ENCODE data around the gene SLC1A2. TPM values are rescaled to one million over a fixed set of nuclear protein-coding genes. Genes with fewer than 3 reads are reported as not detected.

Gene SLC1A2
- total RNA-seq, 2 donors from 2014 or later: 0.10 to 0.13 TPM

DNA sequence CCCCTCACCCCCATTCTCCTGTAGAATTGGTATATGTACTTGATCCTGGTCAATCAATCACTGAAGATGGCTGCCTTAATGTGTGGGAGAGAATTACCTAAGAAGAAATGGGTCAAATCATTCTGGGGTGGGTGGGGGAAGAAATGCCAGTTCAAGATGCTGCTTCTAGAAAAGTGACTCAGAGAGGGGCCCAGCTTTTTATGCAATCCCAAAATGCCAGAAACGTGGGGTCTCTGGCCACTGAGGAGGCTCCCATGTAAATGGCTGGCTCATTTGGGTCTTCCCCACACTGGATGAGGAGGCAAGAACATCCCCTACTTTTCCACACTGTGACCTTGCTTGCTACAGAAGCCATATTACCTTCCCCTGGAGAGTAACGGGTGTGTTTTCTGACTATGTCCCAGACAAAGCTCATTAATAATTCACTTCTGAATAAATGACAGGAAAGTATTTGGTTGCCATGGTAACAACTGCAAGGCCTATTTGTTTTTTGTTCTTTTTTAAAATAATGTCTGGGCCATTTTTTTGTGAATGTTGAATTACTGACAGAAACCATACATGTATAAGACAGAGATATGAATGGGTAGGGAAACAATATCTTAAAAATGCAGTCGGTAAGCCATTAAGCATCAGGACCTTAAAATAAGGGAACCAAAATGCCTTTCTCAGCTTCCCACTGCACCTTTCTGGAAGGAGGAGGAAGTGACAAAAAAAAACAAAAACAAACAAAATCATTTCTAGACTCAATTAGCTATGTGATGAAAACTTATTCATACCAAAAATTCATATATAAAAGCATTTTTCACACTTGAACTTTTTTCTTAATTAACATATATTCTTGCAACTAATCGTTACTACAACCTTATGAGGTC is 32.0 kb downstream of the SLC1A2 start:
- Histone ChIP-seq H3K4me3 (no peak overlapping the region), H3K9me3 (no peaks in the 10 kb centered on the region), H3K4me1 (peaks cover 11% of the 10 kb centered on the region), H3K27ac (no peak overlapping the region), H3K36me3 (no peaks in the 10 kb centered on the region), H3K9ac (ENCODE audit: low read depth in 2 of 2, low read length in 2 of 2) (no peak overlapping the region), H3K27me3 (no peaks in the 10 kb centered on the region)
- intact Hi-C loops (cut with DNase I): no loop called here
- TF ChIP-seq, protein P1, sequence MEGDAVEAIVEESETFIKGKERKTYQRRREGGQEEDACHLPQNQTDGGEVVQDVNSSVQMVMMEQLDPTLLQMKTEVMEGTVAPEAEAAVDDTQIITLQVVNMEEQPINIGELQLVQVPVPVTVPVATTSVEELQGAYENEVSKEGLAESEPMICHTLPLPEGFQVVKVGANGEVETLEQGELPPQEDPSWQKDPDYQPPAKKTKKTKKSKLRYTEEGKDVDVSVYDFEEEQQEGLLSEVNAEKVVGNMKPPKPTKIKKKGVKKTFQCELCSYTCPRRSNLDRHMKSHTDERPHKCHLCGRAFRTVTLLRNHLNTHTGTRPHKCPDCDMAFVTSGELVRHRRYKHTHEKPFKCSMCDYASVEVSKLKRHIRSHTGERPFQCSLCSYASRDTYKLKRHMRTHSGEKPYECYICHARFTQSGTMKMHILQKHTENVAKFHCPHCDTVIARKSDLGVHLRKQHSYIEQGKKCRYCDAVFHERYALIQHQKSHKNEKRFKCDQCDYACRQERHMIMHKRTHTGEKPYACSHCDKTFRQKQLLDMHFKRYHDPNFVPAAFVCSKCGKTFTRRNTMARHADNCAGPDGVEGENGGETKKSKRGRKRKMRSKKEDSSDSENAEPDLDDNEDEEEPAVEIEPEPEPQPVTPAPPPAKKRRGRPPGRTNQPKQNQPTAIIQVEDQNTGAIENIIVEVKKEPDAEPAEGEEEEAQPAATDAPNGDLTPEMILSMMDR (IDR thresholded peaks at IDR 0.05): no peak
- no peak for DNase-seq

DNA sequence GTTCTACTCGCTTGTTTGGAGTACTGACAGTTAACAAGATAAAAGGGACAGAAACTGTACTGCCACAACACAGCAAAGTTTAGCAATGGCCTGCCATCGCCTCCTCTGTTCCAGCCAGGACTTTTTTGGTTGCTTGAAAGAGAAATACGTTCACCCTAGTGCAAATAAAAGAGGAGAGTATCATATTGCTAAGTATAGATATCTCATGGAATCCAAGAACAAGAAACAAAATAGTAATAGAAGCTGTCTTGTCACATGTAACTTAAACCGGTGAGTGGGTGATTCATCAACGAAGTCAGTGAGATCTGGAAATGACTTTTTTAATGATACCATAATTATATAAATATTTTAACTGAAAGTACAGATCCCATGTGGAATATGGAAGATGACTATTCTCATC is 35.4 kb downstream of the SLC1A2 start:
- no peaks in the 10 kb centered on the region for H3K27me3 ChIP-seq
- H3K36me3 ChIP-seq: no peaks in the 10 kb centered on the region
- H3K4me3 ChIP-seq: no peak overlapping the region
- H3K4me1 ChIP-seq: no peaks in the 10 kb centered on the region
- H3K9ac ChIP-seq (ENCODE audit: low read depth in 2 of 2, low read length in 2 of 2): no peak overlapping the region
- no peak for DNase-seq
- intact Hi-C loops (cut with DNase I): no loop called here
- H3K9me3 ChIP-seq: no peaks in the 10 kb centered on the region
- no peak overlapping the region for H3K27ac ChIP-seq
- TF ChIP-seq, protein P1 (IDR thresholded peaks at IDR 0.05): no peak

DNA sequence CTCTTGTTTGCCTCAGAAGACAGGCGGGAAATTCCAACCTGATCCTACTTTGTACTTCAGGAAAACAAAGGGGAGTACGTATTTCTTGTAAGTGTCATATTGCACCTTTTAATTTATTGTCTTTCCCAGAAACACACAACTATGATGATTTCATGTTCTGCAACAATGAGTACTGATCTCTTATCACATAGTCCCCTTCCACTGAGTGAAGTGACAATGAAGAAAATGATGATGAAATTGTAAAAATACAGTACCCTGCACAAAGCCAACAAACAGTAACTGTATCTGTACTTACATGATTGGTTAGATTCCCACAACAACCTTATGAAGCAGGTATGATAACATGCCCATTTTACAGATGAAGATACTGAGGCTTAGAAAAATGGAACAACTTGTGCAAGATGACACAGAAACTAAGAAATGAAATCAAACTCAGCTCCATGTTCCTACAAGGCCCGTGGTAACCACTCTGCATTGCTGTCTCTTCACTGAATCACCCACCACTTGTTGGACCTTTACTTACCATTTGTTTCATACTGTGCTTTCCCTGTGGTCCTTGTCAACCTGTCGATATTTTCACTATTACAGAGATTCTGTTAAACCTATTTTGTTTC is 37.5 kb downstream of the SLC1A2 start:
- H3K9me3 ChIP-seq: no peaks in the 10 kb centered on the region
- no peak overlapping the region for H3K9ac ChIP-seq (ENCODE audit: low read depth in 2 of 2, low read length in 2 of 2)

DNA sequence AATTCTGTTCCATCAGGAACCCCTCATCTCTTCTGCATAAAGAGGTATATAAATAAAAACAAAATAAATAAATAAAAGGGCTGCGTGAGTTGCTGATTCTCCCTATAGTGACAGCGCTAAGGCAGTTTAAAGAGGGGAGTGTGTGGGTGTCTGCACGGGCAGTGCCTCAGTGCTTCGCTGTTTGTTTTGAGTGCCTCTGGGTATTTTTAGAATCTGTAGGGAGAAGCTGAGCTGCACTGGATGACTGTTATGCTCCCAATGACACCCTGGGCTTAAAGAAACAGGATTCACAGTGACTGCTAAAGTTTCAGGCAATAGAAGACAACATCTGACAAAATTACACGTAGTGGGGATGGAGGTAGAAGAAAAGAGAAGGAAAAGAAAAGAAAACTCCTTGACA is 38.8 kb downstream of the SLC1A2 start:
- H3K27ac ChIP-seq: no peak overlapping the region
- H3K27me3 ChIP-seq: no peaks in the 10 kb centered on the region
- no peak overlapping the region for H3K4me3 ChIP-seq
- no peak for DNase-seq
- H3K9me3 ChIP-seq: no peaks in the 10 kb centered on the region
- intact Hi-C loops (cut with DNase I): no loop called here
- H3K9ac ChIP-seq (ENCODE audit: low read depth in 2 of 2, low read length in 2 of 2): no peak overlapping the region
- TF ChIP-seq, protein P1 (IDR thresholded peaks at IDR 0.05): no peak
- no peaks in the 10 kb centered on the region for H3K36me3 ChIP-seq
- H3K4me1 ChIP-seq: no peaks in the 10 kb centered on the region

More for the DNA sequence above, 37.5 kb downstream of the SLC1A2 start:
- intact Hi-C loops (cut with DNase I): no loop called here
- Histone ChIP-seq H3K36me3 (no peaks in the 10 kb centered on the region), H3K27me3 (no peaks in the 10 kb centered on the region), H3K4me1 (no peaks in the 10 kb centered on the region), H3K27ac (no peak overlapping the region), H3K4me3 (no peak overlapping the region)
- TF ChIP-seq, protein P1 (IDR thresholded peaks at IDR 0.05): no peak
- DNase-seq: no peak

DNA sequence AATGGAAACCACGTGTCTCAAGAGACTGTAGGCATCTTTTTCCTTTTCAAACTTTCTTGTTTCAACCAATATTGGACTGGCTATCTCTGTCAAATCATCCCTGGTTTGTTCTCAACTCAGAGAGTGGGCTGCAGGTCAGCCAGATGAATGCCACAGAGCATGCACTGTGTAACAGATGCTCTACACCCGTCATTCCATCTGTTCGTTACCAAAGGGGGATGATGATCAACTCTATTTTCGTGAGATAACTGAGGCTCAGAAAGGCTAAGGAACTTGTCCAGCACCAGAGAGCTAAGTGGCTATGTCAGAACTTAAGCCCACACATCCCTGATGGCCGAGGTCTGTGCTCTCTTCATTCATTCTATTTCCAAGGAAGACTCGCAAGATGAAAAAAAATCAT is 42.1 kb downstream of the SLC1A2 start:
- intact Hi-C loops (cut with DNase I): no loop called here
- no peaks in the 10 kb centered on the region for H3K4me1 ChIP-seq
- no peak for DNase-seq
- H3K4me3 ChIP-seq: no peak overlapping the region
- TF ChIP-seq, protein P1 (IDR thresholded peaks at IDR 0.05): no peak
- no peaks in the 10 kb centered on the region for H3K27me3 ChIP-seq
- no peaks in the 10 kb centered on the region for H3K9me3 ChIP-seq
- no peak overlapping the region for H3K27ac ChIP-seq
- H3K36me3 ChIP-seq: no peaks in the 10 kb centered on the region
- H3K9ac ChIP-seq (ENCODE audit: low read depth in 2 of 2, low read length in 2 of 2): no peak overlapping the region
